Stimulated activated CD4-positive, alpha-beta T cell treated with anti-CD3 and anti-CD28 coated beads, Interleukin-4, amount 100 ng/mL, for 4 hours (primary cell): Measurements from ENCODE around the gene ALOX5.
"Not testable (repeated sequence)": the region's sequence is repeated elsewhere in the genome, so short reads cannot be mapped to it uniquely, and the experiment has no call there.

Experiments
- DNase-seq, 2 experiments: peaks; one replicate each; pipeline ENCODE4 v3.0.0-alpha.2; 2020

The ALOX5 gene

DNA sequence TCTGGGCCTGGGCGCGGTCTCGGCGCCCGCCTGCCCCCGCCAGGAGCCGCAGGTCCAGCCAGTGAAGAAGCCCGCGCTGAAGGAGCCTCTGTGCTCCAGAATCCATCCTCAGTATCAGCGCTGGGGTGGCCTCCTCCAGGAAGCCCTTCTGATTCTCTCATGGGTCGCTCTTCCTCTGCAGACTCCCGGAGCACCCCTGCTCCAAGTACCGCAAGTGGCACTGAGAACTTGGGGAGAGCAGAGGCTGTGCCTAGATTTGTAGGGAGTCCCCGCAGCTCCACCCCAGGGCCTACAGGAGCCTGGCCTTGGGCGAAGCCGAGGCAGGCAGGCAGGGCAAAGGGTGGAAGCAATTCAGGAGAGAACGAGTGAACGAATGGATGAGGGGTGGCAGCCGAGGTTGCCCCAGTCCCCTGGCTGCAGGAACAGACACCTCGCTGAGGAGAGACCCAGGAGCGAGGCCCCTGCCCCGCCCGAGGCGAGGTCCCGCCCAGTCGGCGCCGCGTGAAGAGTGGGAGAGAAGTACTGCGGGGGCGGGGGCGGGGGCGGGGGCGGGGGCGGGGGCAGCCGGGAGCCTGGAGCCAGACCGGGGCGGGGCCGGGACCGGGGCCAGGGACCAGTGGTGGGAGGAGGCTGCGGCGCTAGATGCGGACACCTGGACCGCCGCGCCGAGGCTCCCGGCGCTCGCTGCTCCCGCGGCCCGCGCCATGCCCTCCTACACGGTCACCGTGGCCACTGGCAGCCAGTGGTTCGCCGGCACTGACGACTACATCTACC lies at the start of gene ALOX5:
ALOX5 (plus strand) TSS at position 641 of the 774 bp plus-strand sequence; CDS start at position 705, 64 bp downstream.
- DNase-seq, result peak in 1 of 2 experiments; percentile 32

DNA sequence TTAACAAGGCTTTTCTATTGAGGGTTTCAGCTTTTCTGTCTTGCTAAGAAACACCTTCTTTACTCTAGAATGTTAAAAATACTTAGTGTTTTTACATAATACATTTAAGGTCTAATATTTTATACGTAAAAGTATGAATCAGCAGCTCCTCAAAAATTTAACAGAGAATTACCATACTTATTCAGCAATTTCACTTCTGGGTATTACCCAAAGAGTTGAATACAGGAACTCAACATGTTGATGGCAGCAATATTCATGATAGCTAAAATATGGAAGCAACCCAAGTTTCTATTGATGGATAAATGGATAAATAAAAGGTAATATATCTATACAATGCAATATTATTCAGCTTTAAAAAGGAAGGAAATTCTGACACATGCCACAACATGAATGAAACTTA lies 48.9 kb upstream of the ALOX5 start:
- DNase-seq, result no peak

DNA sequence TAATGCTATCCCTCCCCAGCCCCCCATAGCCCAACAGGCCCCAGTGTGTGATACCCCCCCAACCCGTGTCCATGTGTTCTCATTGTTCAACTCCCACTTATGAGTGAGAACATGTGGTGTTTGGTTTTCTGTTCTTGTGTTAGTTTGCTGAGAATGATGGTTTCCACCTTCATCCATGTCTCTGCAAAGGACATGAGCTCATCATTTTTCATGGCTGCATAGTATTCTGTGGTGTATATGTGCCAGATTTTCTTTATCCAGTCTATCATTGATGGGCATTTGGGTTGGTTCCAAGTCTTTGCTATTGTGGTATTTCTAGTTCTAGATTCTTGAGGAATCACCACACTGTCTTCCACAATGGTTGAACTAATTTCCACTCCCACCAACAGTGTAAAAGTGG lies 47.2 kb upstream of the ALOX5 start:
- not testable (repeated sequence) for DNase-seq

DNA sequence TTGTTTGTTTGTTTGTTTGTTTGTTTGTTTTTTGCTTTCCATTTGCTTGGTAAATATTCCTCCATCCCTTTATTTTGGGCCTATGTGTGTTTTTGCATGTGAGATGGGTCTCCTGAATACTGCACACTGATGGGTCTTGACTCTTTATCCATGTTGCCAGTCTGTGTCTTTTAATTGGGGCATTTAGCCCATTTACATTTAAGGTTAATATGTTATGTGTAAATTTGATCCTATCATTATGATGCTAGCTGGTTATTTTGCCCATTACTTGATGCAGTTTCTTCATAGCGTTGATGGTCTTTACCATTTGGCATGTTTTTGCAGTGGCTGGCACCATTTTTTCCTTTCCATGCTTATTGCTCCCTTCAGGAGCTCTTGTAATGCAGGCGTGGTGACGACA lies 42.2 kb upstream of the ALOX5 start:
- DNase-seq, result not testable (repeated sequence)

DNA sequence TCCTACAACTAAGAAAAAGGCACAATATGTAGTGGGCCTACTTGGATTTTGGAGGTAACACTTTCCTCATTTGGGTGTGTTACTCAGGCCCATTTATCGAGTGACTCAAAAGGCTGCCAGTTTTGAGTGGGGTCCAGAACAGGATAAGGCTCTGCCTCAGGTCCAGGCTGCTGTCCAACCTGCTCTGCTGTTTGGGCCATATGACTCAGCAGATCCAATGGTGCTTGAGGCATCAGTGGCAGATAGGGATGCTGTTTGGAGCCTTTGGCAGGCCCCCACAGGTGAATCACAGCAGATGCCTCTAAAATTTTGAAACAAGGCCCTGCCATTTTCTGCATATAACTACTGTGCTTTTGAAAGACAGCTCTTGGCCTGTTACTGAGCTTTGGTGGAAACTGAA lies 34.1 kb upstream of the ALOX5 start:
- no peak for DNase-seq

DNA sequence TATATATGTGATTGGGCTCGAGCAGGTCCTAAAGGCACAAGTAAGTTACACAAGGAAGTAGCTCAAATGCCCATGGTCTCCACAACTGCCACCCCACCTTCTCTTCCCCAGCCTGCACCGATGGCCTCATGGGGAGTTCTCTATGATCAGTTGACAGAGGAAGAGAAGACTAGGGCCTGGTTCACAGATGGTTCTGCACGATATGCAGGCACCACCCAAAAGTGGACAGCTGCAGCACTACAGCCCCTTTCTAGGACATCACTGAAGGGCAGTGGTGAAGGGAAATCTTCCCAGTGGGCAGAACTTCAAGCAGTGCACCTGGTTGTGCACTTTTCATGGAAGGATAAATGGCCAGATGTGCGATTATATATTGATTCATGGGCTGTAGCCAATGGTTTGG lies 33.6 kb upstream of the ALOX5 start:
- not testable (repeated sequence) for DNase-seq

DNA sequence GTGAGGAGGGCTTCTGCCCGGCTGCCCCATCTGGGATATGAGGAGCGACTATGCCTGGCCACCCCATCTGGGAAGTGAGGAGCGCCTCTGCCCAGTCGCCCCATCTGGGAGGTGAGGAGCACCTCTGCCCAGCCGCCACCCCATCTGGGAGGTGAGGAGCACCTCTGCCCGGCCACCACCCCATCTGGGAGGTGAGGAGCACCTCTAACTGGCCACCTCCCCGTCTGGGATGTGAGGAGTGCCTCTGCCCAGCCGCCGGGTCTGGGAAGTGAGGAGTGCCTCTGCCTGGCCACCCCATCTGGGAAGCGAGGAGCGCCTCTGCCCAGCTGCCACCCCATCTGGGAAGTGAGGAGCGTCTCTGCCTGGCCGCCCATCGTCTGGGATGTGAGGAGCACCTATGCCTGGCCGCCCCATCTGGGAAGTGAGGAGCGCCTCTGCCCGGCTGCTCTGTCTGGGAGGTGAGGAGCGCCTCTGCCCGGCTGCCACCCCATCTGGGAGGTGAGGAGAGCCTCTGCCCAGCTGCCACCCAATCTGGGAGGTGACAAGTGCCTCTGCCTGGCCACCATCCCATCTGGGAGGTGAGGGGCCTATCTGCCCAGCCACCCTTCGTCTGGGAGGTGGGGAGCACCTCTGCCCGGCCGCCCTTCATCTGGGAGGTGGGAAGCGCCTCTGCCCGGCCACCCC lies 27.2 kb upstream of the ALOX5 start:
- not testable (repeated sequence) for DNase-seq

DNA sequence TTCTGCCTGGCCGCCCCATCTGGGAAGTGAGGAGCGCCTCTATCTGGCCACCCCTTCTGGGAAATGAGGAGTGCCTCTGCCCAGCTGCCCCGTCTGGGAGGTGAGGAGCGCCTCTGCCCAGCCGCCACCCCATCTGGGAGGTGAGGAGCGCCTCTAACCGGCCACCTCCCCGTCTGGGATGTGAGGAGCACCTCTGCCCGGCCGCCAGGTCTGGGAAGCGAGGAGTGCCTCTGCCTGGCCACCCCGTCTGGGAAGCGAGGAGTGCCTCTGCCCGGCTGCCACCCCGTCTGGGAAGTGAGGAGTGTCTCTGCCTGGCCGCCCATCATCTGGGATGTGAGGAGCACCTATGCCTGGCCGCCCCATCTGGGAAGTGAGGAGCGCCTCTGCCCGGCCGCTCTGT lies 26.6 kb upstream of the ALOX5 start:
- not testable (repeated sequence) for DNase-seq

DNA sequence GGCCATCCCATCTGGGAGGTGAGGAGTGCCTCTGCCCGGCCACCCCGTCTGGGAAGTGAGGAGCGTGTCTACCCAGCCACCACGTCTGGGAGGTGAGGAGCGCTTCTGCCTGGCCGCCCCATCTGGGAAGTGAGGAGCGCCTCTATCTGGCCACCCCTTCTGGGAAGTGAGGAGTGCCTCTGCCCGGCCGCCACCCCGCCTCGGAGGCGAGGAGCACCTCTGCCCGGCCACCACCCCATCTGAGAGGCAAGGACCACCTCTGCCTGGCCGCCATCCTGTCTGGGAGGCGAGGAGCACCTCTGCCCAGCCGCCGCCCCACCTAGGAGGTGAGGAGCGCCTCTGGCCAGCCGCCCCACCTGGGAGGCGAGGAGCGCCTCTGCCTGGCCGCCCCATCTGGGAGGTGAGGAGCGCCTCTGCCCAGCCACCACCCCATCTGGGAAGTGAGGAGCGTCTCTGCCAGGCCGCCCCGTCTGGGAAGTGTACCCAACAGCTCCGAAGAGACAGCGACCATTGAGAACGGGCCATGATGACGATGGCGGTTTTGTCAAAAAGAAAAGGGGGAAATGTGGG lies 25.7 kb upstream of the ALOX5 start:
- not testable (repeated sequence) for DNase-seq

DNA sequence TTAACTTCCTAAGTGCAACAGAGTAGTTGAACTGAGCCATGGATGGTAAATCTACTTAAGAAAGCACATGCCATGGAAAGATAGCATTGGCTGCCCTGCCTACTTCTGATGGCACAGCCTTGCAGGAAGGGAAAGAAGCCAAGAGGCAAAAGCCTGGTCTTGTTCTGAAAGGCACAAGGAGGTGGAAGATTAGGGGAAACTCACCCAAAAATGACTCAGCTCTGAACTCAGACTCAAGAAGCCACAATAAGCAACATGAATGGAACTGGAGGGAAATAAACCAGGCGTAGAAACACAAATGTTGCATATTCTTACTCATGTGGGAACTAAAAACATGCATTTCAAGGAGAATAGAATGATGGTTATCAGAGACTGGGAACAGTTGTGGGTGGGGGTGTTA lies 20.8 kb upstream of the ALOX5 start:
- no peak for DNase-seq

DNA sequence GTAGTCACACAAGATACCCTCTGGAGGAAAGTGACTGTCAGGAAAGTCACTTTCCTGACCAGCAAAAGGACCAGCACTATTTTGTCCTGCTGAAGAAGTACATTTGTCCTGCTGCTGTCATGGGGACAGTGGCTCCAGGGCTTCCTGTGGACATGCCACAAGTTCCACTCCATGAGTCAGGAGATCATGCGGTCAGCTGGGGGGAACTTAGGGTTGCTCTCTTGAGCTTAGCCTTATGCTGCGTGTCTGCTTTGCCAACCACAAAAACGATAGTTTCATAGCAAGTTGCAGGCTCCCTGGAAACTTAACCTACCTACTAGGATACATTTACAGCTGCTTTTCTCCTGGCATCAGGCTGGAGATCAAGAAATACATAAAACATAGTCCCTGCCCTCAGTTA lies 19.8 kb upstream of the ALOX5 start:
- no peak for DNase-seq

DNA sequence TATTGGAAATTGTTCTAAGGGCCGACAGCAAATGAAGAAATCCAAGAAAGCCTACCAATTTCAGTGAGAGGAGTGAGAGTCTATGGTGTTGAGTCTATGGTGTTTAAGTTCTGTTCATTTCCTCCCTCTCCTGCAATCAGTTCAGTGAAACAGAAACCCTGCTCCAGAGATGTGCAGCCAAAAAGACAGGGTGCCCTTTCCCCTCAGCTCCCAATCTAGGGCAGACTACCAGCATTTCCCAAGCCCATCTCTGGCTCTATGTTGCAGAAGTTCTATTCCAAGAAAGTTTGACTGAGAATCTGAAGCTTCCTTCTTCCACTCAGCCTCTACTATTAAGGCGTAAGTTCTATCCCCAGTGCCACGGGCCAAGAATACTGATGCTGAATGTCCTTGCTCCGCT lies 18.5 kb upstream of the ALOX5 start:
- no peak for DNase-seq

DNA sequence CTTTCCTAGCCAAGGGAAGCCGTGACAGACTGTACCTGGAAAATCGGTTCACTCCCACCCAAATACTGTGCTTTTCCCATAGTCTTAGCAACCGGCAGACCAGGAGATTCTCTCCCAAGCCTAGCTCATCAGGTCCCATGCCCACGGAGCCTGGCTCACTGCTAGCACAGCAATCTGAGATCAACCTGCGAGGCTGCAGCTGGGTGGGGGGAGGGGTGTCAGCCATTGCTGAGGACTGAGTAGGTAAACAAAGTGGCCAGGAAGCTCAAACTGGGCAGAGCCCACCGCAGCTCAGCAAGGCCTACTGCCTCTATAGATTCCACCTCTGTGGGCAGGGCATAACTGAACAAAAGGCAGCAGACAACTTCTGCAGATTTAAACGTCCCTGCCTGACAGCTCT lies 15.1 kb upstream of the ALOX5 start:
- not testable (repeated sequence) for DNase-seq

DNA sequence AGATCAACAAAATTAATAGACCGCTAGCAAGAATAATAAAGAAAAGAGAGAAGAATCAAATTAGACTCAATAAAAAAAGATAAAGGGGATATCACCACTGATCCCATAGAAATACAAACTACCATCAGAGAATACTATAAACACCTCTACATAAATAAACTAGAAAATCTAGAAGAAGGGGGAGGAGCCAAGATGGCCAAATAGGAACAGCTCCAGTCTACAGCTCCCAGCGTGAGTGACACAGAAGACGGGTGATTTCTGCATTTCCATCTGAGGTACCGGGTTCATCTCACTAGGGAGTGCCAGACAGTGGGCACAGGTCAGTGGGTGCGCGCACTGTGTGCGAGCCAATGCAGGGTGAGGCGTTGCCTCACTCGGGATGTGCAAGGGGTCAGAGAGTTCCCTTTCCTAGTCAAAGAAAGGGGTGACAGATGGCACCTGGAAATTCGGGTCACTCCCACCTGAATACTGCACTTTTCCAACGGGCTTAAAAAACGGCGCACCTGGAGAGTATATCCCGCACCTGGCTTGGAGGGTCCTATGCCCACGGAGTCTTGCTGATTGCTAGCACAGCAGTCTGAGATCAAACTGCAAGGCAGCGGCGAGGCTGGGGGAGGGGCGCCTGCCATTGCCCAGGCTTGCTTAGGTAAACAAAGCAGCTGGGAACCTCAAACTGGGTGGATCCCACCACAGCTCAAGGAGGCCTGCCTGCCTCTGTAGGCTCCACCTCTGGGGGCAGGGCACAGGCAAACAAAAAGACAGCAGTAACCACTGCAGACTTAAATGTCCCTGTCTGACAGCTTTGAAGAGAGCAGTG lies 11.8 kb upstream of the ALOX5 start:
- not testable (repeated sequence) for DNase-seq

DNA sequence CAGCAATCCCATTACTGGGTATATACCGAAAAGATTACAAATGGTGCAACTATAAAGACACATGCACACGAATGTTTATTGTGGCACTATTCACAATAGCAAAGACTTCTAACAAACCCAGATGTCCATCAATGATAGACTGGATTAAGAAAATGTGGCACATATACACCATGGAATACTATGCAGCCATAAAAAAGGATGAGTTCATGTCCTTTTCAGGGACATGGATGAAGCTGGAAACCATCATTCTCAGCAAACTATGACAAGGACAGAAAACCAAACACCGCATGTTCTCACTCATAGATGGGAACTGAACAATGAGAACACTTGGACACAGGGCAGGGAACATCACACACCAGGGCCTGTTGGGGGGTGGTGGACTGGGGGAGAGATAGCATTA lies 6.4 kb upstream of the ALOX5 start:
- DNase-seq, result not testable (repeated sequence)

DNA sequence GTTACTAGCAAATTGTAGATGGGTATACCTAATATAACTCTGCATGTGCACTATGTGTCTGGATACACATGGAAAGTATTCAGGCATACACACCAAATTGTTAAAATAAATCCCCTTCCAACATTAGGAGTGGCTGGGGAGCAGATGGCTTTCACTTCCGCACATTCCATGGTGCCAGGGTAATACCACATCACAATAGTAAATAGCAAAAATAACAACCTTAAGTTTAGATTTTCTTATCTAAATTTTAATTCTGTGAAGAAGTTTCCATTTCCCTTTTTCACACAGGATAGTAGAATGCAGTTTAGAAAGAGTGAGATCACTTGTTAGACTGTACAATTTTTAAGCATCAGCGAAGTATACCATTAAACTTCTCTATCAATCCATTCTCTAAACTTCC lies 5.8 kb upstream of the ALOX5 start:
- no peak for DNase-seq

DNA sequence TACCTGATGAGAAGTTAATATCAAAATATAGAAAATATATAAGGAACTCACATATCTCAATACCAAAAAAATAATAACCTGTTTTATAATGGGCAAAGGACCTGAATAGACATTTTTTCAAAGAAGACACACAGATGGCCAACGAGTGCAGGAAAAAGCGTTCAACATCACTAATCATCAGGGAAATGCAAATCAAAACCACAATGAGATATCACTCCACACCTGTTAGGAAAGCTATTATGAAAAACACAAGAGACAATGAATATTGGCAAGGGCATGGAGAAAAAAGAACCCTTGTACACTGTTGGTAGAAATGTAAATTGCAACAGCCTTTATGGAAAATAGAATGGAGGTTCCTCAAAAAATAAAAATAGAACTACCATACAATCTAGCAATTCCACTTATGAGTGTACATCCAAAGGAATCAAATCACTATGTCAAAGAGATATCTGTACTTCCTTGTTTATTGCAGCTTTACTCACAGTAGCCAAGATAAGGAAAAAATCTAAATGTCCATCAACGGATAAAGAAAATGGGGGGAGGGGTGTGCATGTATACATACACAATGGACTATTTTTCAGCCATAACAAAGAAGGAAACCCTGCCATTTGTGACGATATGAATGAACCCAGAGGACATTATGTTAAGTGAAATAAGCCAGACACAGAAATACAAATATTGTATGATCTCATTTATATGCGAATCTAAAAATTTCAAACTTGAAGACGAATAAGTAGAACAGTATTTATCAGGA lies 3.6 kb upstream of the ALOX5 start:
- DNase-seq, result no peak

DNA sequence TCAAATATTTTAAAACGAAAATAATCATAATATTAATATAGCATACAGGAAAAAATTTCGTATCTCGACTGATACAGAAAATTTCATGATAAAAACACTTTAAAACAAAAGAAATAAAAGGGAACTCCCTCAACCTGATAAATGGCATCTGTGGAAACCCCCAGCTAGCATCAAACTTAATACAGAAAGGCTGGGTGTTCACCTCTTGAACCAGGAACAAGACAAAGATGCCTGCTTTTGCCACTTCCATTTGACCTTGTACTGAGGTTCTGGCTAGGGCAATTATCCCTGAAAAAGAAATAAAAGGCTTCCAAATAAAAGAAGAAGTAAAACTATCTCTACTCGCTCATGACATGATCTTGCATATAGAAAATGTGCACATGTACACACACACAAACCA lies 2.5 kb upstream of the ALOX5 start:
- no peak for DNase-seq

DNA sequence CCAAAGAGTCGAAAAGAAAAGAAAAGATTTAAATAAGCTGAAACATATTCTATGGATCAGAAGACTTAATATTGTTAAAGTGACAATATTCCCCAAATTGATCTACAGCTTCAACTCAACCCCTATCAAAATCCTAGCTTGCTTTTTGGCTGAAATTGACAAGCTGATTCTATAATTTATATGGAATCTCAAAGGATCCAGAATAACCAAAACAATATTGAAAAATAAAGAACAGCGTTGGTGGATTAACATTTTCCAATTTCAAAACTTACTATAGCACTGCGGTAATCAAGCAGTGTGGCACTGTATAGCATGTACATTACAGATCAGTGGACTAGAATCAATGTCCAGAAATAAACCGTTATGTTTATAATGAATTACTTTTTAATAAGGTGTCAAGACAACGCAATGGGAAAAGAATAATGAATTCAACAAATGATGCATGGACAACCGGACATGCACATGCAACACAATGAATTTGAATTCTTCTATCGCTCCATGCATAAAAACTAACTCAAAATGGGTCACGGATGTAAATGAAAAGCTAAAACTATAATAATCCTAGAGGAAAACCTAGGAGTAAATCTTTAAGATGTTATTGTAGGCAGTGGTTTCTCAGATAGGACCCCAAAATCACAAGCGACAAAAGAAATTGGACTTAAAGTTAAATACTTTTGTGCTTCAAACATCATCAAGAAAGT lies 1.6 kb upstream of the ALOX5 start:
- DNase-seq, result no peak

DNA sequence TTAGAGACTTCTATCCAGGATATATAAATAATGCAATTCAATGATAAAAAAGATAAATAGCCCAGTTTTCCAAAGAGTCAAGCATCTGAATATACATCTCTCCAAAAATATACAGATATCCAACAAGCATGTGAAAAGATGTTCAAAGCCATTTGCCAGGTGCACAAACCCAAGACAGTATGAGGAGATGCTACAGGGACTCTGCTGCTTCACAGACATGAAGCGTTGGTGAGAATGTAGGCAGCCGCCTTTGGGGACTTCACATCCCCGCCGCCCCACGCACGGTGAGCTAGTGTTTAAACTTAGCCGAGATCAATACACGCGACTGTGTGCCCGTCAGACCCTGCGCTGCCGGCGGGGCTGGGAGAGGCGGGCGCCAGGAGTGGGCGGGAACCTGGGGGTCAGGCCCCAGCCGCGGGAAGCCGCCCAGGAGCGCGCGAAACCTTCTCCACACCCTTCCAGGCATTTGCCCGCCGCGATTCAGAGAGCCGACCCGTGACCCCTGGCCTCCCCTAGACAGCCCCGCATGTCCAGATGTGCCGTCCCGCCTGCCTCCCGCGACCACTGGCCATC lies 927 bp upstream of the ALOX5 start:
- DNase-seq, result peak in 1 of 2 experiments; percentile 38

DNA sequence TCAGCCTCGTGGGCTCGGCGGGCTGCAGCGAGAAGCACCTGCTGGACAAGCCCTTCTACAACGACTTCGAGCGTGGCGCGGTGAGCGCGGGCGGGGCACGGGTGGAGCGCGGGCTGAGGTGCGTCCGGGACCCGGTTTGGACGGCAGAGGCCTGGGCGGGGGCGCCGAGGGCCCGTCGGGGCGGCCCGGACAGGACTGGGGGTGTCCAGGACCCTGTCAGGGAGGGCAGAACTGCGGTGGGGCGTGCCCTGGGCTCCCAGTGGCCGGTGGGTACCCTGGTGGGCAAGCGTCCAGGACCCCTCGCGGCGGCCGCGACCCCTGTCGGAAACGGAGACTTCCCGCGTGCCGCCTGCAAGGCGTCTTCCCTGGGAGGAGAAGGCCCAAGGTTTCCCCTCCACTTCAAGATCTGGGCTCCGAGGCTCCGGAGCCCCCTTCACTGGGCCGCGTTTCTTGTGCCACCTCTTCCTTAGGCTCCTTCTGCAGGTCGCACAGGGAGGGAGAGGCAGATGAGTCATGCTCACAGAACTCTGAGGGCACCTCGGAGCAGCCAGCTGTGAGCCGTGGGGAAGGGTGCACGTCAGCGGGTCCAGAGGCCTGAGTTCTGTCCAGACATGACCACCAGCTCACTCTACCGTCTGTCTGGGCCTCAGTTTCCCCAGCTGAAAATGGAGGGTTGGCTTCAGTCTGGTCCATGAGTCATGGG lies 485 bp downstream of the ALOX5 start:
- no peak for DNase-seq
